Neuronal stem cell (in vitro differentiated cells): ENCODE results near the gene MYH9.

ENCODE experiments used
- DNase-seq: peaks from one replicate; pipeline ENCODE4 v3.0.0-alpha.2; 2013; ENCODE audit warnings: low spot score
- H2AFZ ChIP-seq: one replicate; pipeline ENCODE4 v1.6.1; 2013; ENCODE audit warnings: mild to moderate bottlenecking, low read length, inconsistent platforms
- H2AK5ac ChIP-seq: 2 replicates; pipeline ENCODE4 v1.6.1; 2013; ENCODE audit warnings: low read depth, mild to moderate bottlenecking, inconsistent platforms, low read length, moderate library complexity, mixed read lengths
- H2BK120ac ChIP-seq: 2 replicates; pipeline ENCODE4 v1.6.1; 2013; ENCODE audit warnings: low read depth, mild to moderate bottlenecking, inconsistent platforms, low read length, moderate library complexity, mixed read lengths
- H2BK12ac ChIP-seq: one replicate; pipeline ENCODE4 v1.6.1; 2013; ENCODE audit warnings: low read length, inconsistent platforms
- H2BK15ac ChIP-seq: 2 replicates; pipeline ENCODE4 v1.6.1; 2013; ENCODE audit warnings: mild to moderate bottlenecking, low read length, inconsistent platforms, mixed read lengths
- H2BK5ac ChIP-seq: one replicate; pipeline ENCODE4 v1.6.1; 2013; ENCODE audit warnings: inconsistent platforms, mild to moderate bottlenecking, low read length, moderate library complexity
- H3K14ac ChIP-seq: one replicate; pipeline ENCODE4 v1.6.1; 2013; ENCODE audit warnings: low read length, inconsistent platforms
- H3K18ac ChIP-seq: 2 replicates; pipeline ENCODE4 v1.6.1; 2013; ENCODE audit warnings: low read length, inconsistent platforms
- H3K23ac ChIP-seq: 2 replicates; pipeline ENCODE4 v1.6.1; 2013; ENCODE audit warnings: low read depth, mild to moderate bottlenecking, mixed read lengths, low read length, inconsistent platforms; ENCODE audit not compliant: poor library complexity
- H3K27ac ChIP-seq: replicated peaks from 3 replicates; pipeline ENCODE4 v1.5.1; 2013; ENCODE audit warnings: low read length, inconsistent platforms
- H3K27me3 ChIP-seq, 3 experiments: 2 replicates each; pipeline ENCODE4 v1.6.1; 2013; ENCODE audit warnings: low read length in 3 of 3, mild to moderate bottlenecking in 2 of 3, inconsistent platforms in 1 of 3, low read depth in 1 of 3, mixed read lengths in 1 of 3, moderate library complexity in 1 of 3; ENCODE audit not compliant: control insufficient read depth in 3 of 3, insufficient read depth in 3 of 3
- H3K36me3 ChIP-seq, 2 donors: replicated peaks in 1 of 2; 2 replicates each; pipeline ENCODE4 v1.6.1; 2013; ENCODE audit warnings: low read length in 2 of 2; ENCODE audit not compliant: control insufficient read depth in 2 of 2, insufficient read depth in 2 of 2
- H3K4ac ChIP-seq: 2 replicates; pipeline ENCODE4 v1.6.1; 2013; ENCODE audit warnings: inconsistent platforms, mild to moderate bottlenecking, low read length, moderate library complexity
- H3K4me1 ChIP-seq, 2 donors: 1 replicate in 1 of 2; 2 replicates in 1 of 2; pipeline ENCODE4 v1.6.1; 2013; ENCODE audit warnings: low read length in 2 of 2, low read depth in 1 of 2; ENCODE audit not compliant: control insufficient read depth in 2 of 2, insufficient read depth in 1 of 2
- H3K4me2 ChIP-seq: one replicate; pipeline ENCODE4 v1.6.1; 2013; ENCODE audit warnings: mild to moderate bottlenecking, low read length, inconsistent platforms; ENCODE audit not compliant: insufficient read depth, poor library complexity, severe bottlenecking
- H3K4me3 ChIP-seq, 2 donors: 2 replicates each; pipeline ENCODE4 v1.5.1; 2013; ENCODE audit warnings: low read length in 2 of 2, mild to moderate bottlenecking in 2 of 2, inconsistent platforms in 1 of 2, moderate library complexity in 1 of 2
- H3K79me1 ChIP-seq: one replicate; pipeline ENCODE4 v1.6.1; 2013; ENCODE audit warnings: low read depth, mild to moderate bottlenecking, inconsistent platforms, low read length, moderate library complexity
- H3K9ac ChIP-seq: one replicate; pipeline ENCODE4 v1.6.1; 2013; ENCODE audit warnings: mild to moderate bottlenecking, low read depth, low read length, inconsistent platforms; ENCODE audit not compliant: poor library complexity
- H3K9me3 ChIP-seq, 2 donors: replicated peaks in 1 of 2; 2 replicates each; pipeline versions ENCODE3 to v1.6.1; 2013; ENCODE audit warnings: low read length in 2 of 2, mild to moderate bottlenecking in 2 of 2, inconsistent platforms in 1 of 2, low read depth in 1 of 2, mixed read lengths in 1 of 2, moderate library complexity in 1 of 2; ENCODE audit not compliant: control insufficient read depth in 2 of 2, insufficient read depth in 1 of 2
- H4K8ac ChIP-seq: one replicate; pipeline ENCODE4 v1.6.1; 2013; ENCODE audit warnings: low read depth, mild to moderate bottlenecking, inconsistent platforms, low read length, moderate library complexity
- H4K91ac ChIP-seq: one replicate; pipeline ENCODE4 v1.6.1; 2013; ENCODE audit warnings: low read length, low read depth, mild to moderate bottlenecking, inconsistent platforms; ENCODE audit not compliant: poor library complexity
- WGBS, 2 donors: extraction: QIAGEN DNeasy Blood & Tissue Kit; methylation state at CpG; one replicate each; pipeline ENCODE4 v1.1.7; 2013; ENCODE audit warnings: missing lambda C conversion rate in 2 of 2, mixed read lengths in 1 of 2; ENCODE audit not compliant: insufficient read length in 2 of 2, insufficient replicate concordance in 1 of 2; ENCODE audit errors: extremely low coverage in 2 of 2; 5-methylcytosine and 5-hydroxymethylcytosine counted together

The MYH9 gene

GRCh38 chr22:36300396-36301212 is 87.2 kb downstream of the MYH9 start:
- no peak for DNase-seq
- Histone ChIP-seq H3K4me3 (no peak overlapping the region), H4K91ac (no peak overlapping the region), H4K8ac (no peak overlapping the region), H2BK5ac (no peak overlapping the region), H3K18ac (no peak overlapping the region), H3K4me1 (no peaks in the 10 kb centered on the region), H3K9ac (no peak overlapping the region), H3K36me3 (peaks cover 85 to 97% of the 10 kb centered on the region in 2 donors), H3K27ac (no peak overlapping the region), H3K14ac (no peak overlapping the region), H3K9me3 (peaks cover 0 to 3% of the 10 kb centered on the region in 2 donors), H2BK12ac (no peak overlapping the region), H3K4me2 (no peak overlapping the region), H3K4ac (no peak overlapping the region), H3K27me3 (no peaks in the 10 kb centered on the region), H3K79me1 (no peaks in the 10 kb centered on the region), H2AK5ac (no peak overlapping the region), H2BK120ac (no peak overlapping the region), H2BK15ac (no peak overlapping the region), H2AFZ (no peak overlapping the region), H3K23ac (no peak overlapping the region)
- no CpG with 5 or more reads among the region's 24 CpGs for WGBS, 2 donors

- no peak overlapping the region for H3K4me2 ChIP-seq
- DNase-seq, result no peak
- H3K4ac ChIP-seq, result no peak overlapping the region
- no peak overlapping the region for H3K18ac ChIP-seq
- H3K14ac ChIP-seq, result no peak overlapping the region
- no peaks in the 10 kb centered on the region for H3K27me3 ChIP-seq
- H2BK15ac ChIP-seq, result no peak overlapping the region
- no peak overlapping the region for H3K23ac ChIP-seq
- H3K9ac ChIP-seq, result no peak overlapping the region
- no peak overlapping the region for H2AK5ac ChIP-seq
- H4K8ac ChIP-seq, result no peak overlapping the region
- H2BK120ac ChIP-seq, result no peak overlapping the region
- no peak overlapping the region for H4K91ac ChIP-seq
- H2AFZ ChIP-seq, result no peak overlapping the region
- H3K36me3 ChIP-seq, result peaks cover 85 to 97% of the 10 kb centered on the region in 2 donors
- WGBS, 2 donors, result no CpG with 5 or more reads among the region's 12 CpGs
- no peaks in the 10 kb centered on the region for H3K4me1 ChIP-seq
- H2BK5ac ChIP-seq, result no peak overlapping the region
- no peak overlapping the region for H3K4me3 ChIP-seq
- H3K9me3 ChIP-seq, result peaks cover 0 to 3% of the 10 kb centered on the region in 2 donors
- no peaks in the 10 kb centered on the region for H3K79me1 ChIP-seq
- H2BK12ac ChIP-seq, result no peak overlapping the region
- H3K27ac ChIP-seq, result no peak overlapping the region
Observed at GRCh38 chr22:36299911-36300310, 87.9 kb downstream of the MYH9 start.

- Histone ChIP-seq H3K4me2 (no peak overlapping the region), H4K8ac (no peak overlapping the region), H3K27me3 (no peaks in the 10 kb centered on the region), H3K4me1 (no peaks in the 10 kb centered on the region), H2BK12ac (no peak overlapping the region), H3K18ac (no peak overlapping the region), H3K79me1 (no peaks in the 10 kb centered on the region), H3K4me3 (no peak overlapping the region), H2BK5ac (no peak overlapping the region), H3K9ac (no peak overlapping the region), H3K14ac (no peak overlapping the region), H4K91ac (no peak overlapping the region), H3K27ac (no peak overlapping the region), H3K23ac (no peak overlapping the region), H3K4ac (no peak overlapping the region), H2BK15ac (no peak overlapping the region), H3K36me3 (peaks cover 84 to 97% of the 10 kb centered on the region in 2 donors), H2AK5ac (no peak overlapping the region), H2AFZ (no peak overlapping the region), H2BK120ac (no peak overlapping the region), H3K9me3 (peaks cover 0 to 3% of the 10 kb centered on the region in 2 donors)
- WGBS, 2 donors, result no CpG with 5 or more reads among the region's 14 CpGs
- DNase-seq, result no peak
Observed at GRCh38 chr22:36299295-36299694, 88.5 kb downstream of the MYH9 start.

GRCh38 chr22:36298601-36299000 is 89.2 kb downstream of the MYH9 start:
- Histone ChIP-seq H2AK5ac (no peak overlapping the region), H3K4ac (no peak overlapping the region), H3K9me3 (peaks cover 0 to 2% of the 10 kb centered on the region in 2 donors), H3K36me3 (peaks cover 86 to 97% of the 10 kb centered on the region in 2 donors), H3K27me3 (no peaks in the 10 kb centered on the region), H3K79me1 (no peaks in the 10 kb centered on the region), H3K4me2 (no peak overlapping the region), H3K27ac (no peak overlapping the region), H3K23ac (no peak overlapping the region), H3K9ac (no peak overlapping the region), H2BK12ac (no peak overlapping the region), H3K4me3 (no peak overlapping the region), H2BK5ac (no peak overlapping the region), H2BK15ac (no peak overlapping the region), H3K18ac (no peak overlapping the region), H2BK120ac (no peak overlapping the region), H4K8ac (no peak overlapping the region), H3K4me1 (no peaks in the 10 kb centered on the region), H3K14ac (no peak overlapping the region), H2AFZ (no peak overlapping the region), H4K91ac (no peak overlapping the region)
- no peak for DNase-seq
- no CpG with 5 or more reads among the region's 13 CpGs for WGBS, 2 donors
